HG02798 (cell line): ENCODE measurements around the gene HOXB7.

Source experiments
- ATAC-seq: cut with Tn5 transposase; IDR thresholded peaks from one replicate; pipeline ENCODE4 v1.9.1; 2021; ENCODE audit warnings: mild to moderate bottlenecking; ENCODE audit not compliant: unreplicated experiment, poor library complexity

Gene HOXB7

DNA sequence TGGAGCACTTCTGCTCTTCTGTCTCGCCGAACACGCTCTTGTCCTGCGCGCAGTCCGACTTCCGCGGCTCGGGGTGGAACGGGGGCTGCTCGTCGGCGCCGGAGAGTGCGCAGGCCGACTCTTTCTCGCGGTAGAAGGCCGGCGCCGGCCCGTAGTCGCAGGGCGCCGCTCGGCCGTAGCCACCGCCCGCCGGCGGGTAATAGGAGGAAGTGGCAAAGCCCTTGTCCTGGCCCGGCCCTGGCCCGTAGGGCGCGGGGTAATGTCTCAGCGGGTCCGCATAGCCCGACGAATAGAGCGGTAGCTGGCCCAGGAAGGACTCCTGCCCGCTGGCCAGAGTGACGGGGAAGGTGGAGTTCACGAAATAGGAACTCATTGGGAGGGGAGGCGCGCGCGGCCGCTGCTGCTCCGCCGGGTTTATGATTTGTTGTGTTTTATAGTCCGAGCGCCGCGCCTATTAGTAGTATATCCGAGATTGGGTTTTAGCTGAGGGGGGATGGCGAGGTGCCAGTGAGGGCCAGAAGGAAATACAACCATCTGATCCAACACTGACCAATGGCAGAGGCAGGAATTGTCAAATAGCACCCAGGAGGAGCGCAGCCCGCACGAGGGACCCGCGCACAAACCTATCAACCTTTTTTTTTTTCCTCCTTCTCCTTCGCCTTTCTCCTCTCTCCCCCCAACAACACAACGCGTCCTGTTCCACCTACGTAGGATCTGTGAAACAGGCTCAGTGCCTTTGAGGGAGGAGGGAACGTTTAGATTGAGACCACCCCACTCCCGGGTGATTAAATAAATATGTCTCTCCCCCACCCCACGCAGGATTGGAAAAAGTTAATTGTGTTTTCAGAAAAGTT lies 12.8 kb downstream of the HOXB7 start:
- no peak for ATAC-seq

DNA sequence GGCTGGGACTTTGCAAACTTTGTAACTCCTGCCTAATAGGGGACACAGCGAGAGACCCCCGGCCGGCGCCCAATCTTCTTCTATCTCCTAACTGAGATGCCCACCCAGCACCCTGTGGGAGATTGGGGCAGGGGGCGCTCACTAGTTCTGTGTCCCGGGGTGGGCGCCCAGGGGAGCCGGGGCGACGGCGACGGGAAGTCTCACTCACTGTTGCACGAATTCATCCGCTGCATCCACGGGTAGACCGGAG lies 13.4 kb downstream of the HOXB7 start:
- ATAC-seq, result no peak

DNA sequence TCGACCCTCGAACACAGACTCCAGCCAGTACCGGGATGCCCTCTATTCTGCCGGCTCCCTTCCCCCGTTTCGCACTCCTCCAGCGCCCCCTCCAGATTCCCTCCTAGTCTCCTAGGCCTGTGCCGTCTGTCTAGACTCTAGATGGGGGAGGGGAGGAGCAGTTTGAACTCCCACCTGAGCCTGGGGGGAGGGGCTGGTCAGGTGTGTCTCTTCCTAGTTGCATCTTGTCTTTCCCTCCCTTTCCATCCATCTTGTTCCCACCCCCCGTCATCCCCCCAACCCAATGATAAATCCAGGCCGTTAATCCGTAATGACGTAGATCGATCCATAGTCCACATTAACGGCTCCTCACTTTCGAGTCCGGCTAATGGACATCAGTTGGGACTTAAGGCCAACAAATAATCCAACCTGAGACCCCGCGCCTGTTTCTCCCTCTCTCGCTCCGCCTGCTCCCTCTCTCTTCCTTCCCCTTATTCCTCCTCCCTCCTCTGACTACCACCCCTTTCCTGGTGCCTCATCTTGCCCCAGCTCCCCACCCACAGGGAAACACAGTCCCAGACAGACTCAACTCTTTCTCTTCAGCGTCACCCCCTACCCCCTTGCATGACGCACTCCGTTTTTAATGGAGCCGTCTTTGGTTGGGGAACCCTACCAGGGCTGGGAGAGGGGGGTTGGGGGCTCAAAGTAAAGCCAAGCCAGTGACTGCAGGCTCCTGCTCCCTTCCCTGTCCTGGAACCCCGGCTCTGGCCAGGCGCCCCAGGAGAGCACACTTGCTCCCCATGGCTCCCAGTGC lies 13.9 kb downstream of the HOXB7 start:
- ATAC-seq, result no peak

DNA sequence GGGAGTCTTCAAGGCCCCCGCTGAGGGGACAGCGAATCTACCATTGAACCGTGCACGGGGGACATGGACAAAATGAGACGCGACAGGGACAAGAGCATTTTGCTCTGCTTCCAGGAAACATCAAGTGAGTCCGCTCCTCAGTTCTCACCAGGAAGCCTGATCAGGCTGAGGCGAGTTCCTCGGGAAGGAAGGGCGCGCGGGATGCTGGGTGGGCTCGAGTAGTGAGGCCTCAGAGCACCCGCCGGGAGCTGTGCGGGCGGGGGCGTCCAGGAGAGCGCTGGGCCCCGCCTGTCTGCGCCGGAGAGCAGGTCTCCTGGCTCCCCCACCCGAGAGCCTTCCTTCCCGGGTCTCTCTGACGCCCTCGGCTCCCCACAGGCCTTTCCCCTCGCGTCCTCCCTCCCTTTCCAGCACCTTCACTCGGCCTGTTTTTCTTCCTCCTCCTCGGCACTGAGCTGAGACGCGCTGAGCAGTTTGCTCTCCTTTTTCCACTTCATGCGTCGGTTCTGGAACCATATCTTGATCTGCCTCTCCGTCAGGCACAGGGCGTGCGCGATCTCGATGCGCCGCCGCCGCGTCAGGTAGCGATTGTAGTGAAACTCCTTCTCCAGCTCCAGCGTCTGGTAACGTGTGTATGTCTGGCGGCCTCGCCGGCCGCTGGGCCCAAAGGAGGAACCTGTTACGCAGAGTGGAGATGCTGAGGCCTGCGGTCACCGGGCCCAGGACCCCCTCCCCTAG lies 14.7 kb downstream of the HOXB7 start:
- no peak for ATAC-seq

DNA sequence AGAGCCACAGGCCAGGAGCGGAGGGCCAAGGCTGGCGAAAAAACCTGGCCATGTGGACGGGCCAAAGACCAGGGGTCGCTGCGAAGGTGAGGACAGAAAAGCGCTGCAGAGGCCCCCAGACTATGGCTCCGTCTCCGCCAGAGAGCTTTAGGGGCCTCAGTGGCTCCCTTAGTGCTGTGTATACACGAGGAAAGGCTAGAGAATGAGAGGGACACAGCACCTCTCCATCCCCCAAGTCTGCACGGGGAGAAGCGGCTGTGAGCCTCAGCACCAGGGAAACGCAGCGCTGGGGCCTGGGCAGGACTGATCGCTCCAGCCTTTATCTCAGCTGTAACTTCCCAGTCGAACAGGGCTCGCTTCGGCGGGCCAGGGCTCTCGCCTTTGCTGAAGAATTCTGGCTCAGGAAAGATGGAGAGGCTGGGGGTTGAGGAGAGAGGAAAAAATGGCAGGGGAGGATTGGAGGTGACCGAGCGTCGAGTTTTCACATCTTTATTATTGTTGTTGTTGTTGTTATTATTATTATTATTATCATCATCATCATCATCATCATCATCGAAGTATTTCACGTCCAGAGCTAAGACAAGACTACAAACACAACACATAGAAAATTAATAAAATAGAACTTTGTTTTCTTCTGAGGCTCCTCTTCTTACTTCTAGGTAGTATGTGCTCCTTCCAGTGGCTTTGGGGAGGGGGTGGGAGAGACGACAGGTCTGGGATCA lies 15.4 kb downstream of the HOXB7 start:
- ATAC-seq, result no peak

DNA sequence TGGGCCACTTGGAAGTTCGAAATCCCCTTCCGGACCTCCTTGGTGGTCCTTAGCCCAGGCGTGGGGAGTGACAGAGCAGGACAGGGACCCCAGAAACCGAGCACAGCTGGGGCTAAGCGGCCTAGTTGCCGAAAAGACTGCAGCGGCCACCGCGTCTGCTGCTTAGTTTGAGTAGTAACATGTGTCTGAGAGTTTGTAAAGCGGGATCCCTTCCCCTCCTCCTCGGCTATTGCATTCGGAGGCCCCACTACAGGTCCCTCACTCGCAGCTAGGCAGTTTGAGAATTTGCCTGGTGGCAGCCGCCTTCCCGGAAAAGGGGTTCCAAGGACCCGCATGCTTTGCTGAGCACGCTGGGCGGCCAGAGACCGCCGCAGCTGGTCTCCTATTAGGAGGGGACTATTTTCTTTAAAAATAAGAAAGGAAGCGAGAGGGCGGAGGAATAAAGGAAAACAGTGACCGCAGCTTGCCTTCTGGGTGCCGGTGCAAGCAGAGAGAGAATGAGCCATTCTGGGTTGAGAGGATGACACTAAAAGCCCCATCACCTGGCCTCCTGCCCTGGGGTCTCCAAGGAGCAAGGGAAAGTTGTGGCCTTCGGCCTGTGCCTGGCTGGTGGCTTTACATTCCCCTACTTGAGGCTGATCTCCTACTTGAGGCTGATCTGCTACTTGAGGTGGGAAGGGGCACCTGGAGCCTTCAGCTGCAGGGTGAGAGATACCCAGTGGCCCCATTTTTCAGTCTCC lies 16.1 kb downstream of the HOXB7 start:
- no peak for ATAC-seq

DNA sequence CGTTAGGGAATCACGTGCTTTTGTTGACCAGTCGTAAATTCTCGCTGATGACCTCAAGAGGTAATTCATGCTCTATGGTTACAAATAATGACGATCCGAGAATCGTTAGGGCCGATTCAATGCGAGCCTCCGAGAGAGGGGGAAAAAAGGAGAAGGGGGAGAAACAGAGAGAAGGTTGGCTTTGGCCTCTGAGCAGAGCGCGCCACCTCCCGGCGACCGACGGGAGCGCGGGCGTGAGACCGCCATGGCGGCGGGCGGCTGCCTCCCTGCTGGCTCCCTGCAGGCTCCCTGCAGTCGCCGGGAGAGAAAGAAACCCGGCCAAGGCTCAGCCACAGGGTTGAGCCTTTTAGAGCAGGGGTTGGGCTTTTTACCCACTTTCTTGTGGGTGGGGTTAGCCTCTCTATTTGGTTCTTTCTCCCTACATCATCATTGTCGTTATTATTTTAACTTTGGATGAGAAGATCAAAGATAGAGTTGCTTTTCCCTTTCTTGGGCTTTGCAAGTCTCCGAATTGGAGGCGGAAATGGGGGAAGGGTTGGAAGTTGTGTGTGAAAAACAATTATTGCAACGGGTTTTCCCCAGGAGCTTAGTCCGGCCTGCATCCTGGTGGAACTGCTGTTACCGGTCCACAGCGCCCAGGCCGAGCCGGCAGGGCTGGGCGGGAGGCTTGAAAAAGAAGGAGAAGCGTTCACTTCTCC lies 16.8 kb downstream of the HOXB7 start:
- peak; percentile 54 for ATAC-seq

DNA sequence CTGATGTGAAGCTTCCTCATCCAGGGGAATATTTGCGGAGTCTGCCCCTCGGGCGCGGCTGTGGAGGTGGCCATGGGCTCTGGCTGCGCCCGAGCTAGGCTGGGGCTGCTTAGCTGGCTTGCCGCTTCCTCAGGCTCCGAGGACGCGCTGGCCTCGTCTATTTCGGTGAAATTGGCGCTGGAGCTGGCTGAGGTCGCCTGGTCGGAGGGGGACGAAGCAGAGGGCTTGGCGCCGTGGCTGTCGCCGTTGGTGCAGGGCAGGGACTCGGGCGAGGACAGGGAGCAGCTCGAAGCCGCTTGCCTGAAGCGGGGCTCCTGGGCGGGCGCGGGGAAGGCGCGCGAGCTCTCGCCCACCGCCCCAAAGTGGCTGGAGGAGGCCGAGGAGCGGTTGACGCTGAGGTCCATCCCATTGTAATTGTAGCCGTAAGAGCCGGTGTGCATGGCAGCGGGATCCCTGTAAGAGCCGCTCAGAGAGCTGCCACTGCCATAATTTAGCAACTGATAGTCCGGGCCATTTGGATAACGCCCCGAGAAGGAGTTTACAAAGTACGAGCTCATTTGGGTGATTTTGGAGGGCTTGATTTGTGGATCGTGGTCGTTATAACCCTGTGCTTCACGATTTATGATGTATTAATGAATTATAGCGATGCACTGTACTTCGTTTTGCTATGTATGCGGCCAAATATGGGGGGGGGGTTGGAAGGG lies 17.5 kb downstream of the HOXB7 start, which contains the start of gene HOXB5:
HOXB5 (minus strand) TSS at position 654 of the 704 bp plus-strand sequence; CDS start at position 557, 97 bp downstream.
- no peak for ATAC-seq

DNA sequence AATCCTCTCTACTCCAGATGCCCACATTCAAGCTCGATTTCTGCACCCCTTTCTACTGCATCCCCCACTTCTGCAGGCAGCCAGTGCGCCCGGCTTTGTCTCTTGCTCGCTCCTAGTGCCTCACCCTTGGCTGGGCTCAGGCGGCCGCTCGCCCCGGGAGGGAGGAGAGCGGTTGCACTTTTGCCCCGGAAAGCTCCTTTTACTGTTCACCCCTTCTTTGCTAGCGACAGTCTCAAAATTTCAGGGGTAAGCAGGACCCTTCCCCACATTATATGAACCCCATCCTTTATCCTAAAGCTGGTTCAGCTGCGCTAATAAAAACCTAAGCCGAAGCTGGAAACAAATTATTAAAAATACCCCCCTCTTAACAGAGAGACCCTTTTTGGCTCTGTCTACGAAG lies 18.2 kb downstream of the HOXB7 start:
- ATAC-seq, result no peak

DNA sequence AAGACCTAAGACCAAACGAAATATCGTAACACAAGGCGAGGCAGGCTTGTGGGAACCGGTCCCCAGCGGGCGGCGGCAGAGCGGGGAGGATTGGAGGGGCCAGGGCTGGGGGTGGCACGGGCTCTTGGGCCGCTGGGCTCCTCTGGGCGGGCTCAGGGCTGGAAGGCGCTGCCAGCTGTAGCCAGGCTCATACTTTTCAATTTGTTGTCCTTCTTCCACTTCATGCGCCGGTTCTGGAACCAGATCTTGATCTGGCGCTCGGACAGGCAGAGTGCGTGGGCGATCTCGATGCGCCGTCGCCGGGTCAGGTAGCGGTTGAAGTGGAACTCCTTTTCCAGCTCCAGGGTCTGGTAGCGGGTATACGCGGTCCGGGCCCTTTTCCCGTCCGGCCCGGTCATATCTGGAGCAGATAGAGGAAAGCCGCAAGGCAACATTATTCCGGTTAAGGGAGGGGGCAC lies 18.7 kb downstream of the HOXB7 start:
- ATAC-seq, result no peak

DNA sequence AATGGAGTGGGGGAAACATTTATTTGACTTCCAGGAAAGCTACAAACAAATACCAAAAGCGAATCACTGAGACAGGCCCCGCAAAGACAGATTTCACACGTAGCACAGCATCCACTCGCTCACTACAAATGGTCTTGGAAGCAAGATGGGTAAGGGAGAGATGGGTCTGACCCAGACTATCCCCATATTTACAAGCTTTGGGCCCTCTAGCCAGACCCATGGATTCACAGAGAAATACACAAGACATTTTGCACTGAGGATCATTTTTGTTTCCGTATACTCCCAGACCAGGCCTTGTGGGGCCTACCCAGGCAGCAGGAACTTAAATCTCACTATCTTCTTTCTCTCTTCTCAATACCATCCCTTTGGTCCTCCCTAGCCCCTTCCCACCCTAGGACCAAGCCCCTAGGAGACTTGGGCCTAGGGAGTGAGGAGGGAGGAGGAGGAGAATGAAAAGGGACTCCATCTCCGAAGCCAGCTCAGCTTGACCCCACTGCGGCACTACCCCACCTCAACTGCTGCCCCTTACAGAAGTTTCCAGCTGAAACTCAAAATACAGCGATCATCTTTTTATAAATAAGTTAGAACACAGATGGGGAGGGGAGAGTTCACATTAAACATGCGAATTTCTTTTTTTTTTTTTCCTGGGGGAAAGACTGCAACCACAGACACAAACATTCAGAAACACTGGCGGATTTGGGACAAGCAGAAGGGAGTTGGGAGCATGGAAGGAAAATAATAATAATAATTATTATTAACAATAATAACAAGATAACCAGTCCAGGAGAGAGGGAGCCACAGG lies 19.4 kb downstream of the HOXB7 start:
- no peak for ATAC-seq

DNA sequence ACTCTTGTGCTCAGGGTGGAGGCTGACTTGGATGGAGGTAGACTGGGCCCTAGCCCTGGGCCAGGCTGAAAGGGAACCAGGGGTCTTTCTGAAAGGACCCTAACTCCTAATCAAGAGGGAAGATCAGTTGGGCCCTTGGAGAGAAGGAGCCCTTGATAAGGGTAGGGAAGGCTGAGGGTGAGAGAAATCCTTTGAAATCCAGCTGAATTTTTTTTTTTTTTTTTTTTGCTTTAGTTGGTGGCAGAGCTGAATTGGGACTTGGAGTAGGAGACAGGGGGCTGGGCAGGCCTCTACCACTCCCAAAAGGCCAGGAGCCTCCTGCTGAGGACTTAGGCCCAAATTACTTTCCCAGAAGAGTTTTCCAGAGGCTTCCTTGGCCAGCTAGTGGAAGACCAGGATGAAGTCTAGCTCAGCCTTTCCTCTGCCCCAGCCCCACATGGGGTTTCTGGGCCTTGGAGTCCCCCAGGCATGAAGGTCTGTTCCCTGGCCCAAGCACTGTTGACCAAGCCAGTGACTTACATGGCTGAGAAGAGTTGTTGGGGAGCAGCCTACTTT lies 20.1 kb downstream of the HOXB7 start:
- ATAC-seq, result no peak

DNA sequence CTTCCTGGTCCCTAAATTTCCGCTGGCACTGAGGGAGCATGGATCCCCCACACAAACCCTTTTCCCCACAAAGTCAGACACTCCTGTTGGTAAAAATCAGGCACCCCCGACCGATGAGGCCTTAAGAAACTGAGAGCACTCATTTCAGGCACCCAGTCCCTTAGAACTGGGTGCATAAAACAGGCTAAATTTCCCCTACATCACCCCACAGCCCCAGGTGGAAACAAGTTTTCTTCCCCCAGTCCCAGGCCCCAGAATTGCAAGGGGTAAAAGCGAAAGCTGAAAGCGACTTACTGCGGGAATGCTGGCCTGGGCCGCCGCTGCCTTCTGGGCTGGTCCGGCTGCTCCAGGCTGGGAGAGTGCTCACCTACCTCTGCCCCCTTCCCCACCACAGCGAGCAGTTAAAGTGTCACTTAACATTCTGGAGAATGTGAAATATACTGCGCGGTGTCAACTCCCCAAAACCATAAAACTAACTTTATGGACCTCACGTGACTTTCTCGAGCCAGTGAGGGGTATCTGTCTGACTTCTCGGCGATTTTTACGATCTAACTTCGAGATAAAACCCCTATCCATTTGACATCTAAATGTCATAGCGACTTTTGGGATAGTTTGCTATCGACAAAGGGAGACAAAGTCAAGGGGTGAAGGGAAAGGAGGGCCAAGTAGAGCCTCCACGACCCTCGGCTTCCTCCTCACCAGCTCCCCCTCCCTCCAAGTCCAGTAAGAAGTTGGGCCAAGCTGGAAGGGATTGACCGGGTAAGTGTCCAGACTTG lies 20.8 kb downstream of the HOXB7 start, which contains the start of gene HOXB3:
HOXB3 (minus strand) TSS at position 411 of the 776 bp plus-strand sequence. CDS start 37,767 bp downstream, outside the sequence.
- no peak for ATAC-seq

DNA sequence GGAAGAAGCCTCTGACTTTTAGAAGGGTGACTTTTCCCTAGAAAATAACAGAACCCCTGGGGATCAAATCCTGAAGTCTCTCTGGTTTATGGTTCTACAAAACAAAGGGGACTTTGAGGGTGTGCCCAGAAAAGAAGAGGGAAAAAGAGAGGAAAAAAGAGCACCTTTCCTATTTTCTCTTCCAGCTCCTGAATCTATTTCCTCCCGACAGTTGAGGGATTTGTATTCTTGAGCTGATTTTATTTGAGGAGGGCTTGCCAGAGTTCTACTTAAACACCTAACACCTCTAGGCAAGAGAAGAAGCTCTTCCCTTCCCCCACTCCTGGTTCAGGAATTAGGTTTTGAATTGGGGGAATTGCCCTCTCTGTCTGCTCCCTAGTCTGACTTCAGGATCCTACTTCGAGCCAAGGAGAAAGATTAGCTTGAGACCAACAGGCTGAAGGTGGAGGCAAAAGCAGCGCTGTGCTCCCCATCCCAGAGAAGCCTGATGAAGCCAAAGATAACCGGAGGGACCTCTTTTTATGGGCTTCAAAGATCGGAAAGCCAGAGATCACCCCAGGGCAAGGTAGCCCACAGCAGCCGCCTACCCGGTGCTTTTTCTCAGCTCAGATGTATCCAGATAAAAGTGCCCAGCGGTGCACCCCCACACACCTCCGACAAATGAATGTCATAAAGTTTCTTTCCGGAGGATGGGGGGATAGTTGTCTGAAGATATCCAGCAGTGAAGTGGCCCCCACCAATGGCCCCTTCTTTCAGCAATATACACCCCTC lies 21.6 kb downstream of the HOXB7 start:
- no peak for ATAC-seq

DNA sequence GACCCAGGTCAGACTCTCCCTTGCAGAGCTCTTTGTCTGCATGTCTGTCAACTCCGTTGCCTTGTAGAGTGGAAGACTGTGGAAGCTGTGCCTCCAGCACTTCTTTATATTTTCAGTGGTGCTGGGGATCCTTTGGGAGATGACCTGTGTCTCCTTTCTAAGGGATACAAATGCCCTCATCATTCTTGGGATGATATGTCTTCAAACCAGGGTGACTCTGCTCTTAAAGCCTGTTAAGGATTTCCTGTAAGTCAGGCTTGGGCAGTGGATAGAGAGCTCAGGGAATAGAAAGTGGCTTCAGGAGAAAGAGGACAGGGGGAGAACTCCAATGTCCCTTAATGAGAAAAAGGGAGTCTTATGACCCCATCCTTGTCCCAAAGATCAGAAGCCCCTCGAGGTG lies 22.3 kb downstream of the HOXB7 start:
- ATAC-seq, result no peak

DNA sequence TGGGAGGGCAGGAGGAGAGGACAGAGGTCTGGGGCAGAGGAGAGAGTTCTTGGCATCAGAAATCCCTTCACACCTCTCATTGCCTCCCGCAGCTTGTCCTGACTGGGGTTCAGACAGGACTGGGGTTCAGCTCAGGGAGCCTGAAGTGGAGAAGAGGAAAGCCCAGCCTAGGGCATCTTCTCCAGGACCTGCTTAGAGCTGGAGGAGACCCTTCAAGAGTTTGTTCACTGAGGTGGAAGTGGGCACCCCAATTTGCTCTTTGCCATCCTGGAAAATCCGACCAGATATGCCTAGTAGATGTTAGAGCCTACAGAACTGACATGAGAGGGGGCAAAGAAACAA lies 22.8 kb downstream of the HOXB7 start:
- no peak for ATAC-seq
